ENCODE measurements around the gene GATAD2B.

DNA sequence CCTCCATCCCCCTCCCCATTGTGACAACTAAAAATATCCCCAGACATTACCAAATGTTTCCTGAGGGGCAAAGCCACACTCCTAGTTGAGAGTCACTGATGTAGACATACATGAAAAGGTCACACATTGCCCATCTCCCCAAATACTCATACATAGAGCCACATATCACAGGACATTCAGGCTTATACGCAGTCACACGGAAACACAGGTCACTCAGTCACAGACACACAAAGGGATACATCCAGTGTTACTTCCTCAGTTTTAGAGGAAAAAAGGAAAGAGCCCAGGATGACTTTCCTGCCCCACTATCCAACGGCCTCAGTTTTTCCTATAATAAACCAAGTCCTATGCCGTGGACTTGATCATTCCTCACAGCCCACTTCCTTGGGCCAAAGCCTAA is 38.6 kb upstream of the GATAD2B start:
- TF ChIP-seq ZNF747 (tag by site-specific recombination; IDR thresholded peaks at IDR 0.05) (no peak), ZSCAN30 (tag by site-specific recombination; IDR thresholded peaks at IDR 0.05) (no peak)
